ENCODE measurements around the gene KRT4. TPM values are rescaled to one million over a fixed set of nuclear protein-coding genes. Genes with fewer than 3 reads are reported as not detected.

The KRT4 gene
- total and polyA plus RNA-seq, 3 donors from 2014 or later: 0.19 TPM; not detected in 2

DNA sequence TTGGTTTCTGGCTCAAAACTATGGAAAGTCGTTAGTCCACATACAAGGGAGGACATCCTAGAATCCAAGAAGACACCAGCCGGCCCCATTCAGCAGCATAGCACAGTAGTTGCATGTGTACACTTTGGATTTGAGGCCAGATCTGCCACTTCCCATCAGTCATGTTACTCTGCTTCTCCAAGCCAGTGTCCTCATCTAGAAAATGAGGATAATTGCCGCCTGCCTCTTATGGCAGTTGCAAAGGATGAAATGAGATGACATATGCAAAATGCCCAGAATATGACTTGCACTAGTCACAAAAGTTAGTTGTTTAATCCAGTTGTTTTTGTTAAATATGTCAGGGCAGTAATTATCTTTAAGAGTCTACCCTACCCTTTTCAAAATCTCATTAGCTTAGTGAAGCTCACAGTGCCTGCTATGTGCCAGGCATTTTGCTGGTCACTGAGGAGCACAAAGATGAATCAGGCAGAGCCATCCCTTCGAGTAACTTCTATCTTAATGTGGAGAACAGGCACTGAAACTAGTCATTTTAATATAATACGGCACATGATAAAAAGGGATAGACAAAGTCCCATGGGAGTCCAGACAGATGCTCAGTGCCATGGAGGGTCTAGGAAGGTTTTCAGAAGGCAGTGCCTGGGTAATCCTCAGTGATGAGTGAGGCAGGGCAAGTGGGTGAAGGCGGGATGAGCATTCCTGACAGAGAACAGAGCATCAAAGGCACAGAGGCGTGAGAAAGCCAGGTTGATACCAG, 30.2 kb downstream of the KRT4 start:
- no peak for DNase-seq
- no peak for TF ChIP-seq POLR2A (IDR thresholded peaks at IDR 0.05)
- TF ChIP-seq, protein P1, sequence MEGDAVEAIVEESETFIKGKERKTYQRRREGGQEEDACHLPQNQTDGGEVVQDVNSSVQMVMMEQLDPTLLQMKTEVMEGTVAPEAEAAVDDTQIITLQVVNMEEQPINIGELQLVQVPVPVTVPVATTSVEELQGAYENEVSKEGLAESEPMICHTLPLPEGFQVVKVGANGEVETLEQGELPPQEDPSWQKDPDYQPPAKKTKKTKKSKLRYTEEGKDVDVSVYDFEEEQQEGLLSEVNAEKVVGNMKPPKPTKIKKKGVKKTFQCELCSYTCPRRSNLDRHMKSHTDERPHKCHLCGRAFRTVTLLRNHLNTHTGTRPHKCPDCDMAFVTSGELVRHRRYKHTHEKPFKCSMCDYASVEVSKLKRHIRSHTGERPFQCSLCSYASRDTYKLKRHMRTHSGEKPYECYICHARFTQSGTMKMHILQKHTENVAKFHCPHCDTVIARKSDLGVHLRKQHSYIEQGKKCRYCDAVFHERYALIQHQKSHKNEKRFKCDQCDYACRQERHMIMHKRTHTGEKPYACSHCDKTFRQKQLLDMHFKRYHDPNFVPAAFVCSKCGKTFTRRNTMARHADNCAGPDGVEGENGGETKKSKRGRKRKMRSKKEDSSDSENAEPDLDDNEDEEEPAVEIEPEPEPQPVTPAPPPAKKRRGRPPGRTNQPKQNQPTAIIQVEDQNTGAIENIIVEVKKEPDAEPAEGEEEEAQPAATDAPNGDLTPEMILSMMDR (IDR thresholded peaks at IDR 0.05): no peak
- Histone ChIP-seq H3K27me3 (no peaks in the 10 kb centered on the region), H3K4me3 (no peak overlapping the region), H3K36me3 (ENCODE audit: low read depth, missing control alignments) (no peaks in the 10 kb centered on the region), H3K9me3 (no peaks in the 10 kb centered on the region), H3K4me1 (no peaks in the 10 kb centered on the region), H3K27ac (no peak overlapping the region)
- intact Hi-C loops (cut with DNase I; ENCODE audit: low total_unique reads): no loop called here
- WGBS, 2 donors: 89 to 91% methylated on average over 7 of the region's 7 CpGs

- Histone ChIP-seq H3K36me3 (ENCODE audit: low read depth, missing control alignments) (no peaks in the 10 kb centered on the region), H3K27me3 (no peaks in the 10 kb centered on the region), H3K27ac (no peak overlapping the region), H3K9me3 (no peaks in the 10 kb centered on the region), H3K4me3 (no peak overlapping the region), H3K4me1 (no peaks in the 10 kb centered on the region)
- intact Hi-C loops (cut with DNase I; ENCODE audit: low total_unique reads): no loop called here
- DNase-seq: no peak
- TF ChIP-seq POLR2A (IDR thresholded peaks at IDR 0.05): no peak
- TF ChIP-seq, protein P1 (IDR thresholded peaks at IDR 0.05): no peak
- 96 to 98% methylated on average over 4 of the region's 4 CpGs for WGBS, 2 donors
These were observed 31.4 kb downstream of the KRT4 start for GRCh38 chr12:52782502-52782901.

DNA sequence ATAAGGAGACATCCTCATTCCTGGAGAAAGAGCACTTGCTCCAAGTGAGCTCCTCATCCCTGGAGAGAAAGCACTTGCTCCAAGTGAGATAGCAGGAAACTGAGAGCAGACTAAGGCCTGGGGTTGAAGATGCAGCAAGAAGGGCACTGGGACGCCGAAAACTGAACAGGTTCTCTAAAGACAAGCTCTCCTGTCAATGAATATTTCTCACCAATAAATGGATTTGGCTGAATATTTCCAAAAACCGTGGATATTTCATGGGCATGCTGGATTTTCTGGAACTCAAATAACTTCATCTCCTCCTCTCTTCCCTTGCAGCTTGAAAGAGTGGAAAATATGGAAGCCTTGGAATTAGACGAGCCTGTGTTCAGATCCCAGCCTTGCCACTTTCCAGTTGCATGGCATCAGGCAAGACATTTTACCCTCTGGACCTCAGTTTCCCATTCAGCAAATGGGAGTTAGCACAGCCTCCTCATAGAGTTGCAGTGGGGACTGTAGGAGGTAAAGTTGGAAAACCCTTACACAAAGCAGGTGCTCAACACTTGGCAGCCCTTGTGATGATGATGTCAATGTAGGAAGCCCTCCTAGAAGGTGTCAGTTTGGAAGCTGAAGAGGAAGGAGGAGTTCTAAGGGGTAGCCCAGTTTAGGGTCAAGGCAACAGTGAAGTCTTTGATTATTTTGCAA, 32.4 kb downstream of the KRT4 start:
- intact Hi-C loops (cut with DNase I; ENCODE audit: low total_unique reads): no loop called here
- TF ChIP-seq, protein P1 (IDR thresholded peaks at IDR 0.05): no peak
- Histone ChIP-seq H3K9me3 (no peaks in the 10 kb centered on the region), H3K27me3 (no peaks in the 10 kb centered on the region), H3K4me1 (no peaks in the 10 kb centered on the region), H3K4me3 (no peak overlapping the region), H3K36me3 (ENCODE audit: low read depth, missing control alignments) (no peaks in the 10 kb centered on the region), H3K27ac (no peak overlapping the region)
- 85 to 89% methylated on average over 4 of the region's 4 CpGs for WGBS, 2 donors
- no peak for DNase-seq

GRCh38 chr12:52779914-52780313, 34.0 kb downstream of the KRT4 start:
- no peaks in the 10 kb centered on the region for H3K9me3 ChIP-seq
- no peak overlapping the region for H3K4me3 ChIP-seq
- TF ChIP-seq, protein P1 (IDR thresholded peaks at IDR 0.05): no peak
- no peak for TF ChIP-seq POLR2A (IDR thresholded peaks at IDR 0.05)
- no peak for DNase-seq
- H3K36me3 ChIP-seq (ENCODE audit: low read depth, missing control alignments): no peaks in the 10 kb centered on the region
- 87 to 95% methylated on average over 6 of the region's 6 CpGs for WGBS, 2 donors
- H3K4me1 ChIP-seq: no peaks in the 10 kb centered on the region
- no peak overlapping the region for H3K27ac ChIP-seq
- H3K27me3 ChIP-seq: no peaks in the 10 kb centered on the region
- intact Hi-C loops (cut with DNase I; ENCODE audit: low total_unique reads): no loop called here

All from testis (tissue), 3 donors.